Activated CD8-positive, alpha-beta memory T cell treated with anti-CD3 and anti-CD28 coated beads, Interleukin-2, amount 10 ng/mL, durations not matched to agents 7 days and 5 days (primary cell): ENCODE measurements around the gene GHRHR. TPM values are rescaled to one million over a fixed set of nuclear protein-coding genes. Genes with fewer than 3 reads are reported as not detected.

Source experiments
- ATAC-seq: fragments of 150-1000 bp; cut with Tn5 transposase; one replicate; pipeline ENCODE4 v1.10.0; 2021; ENCODE audit warnings: moderate library complexity
- CTCF ChIA-PET: fragments of 350-600 bp; sonication (Branson Sonifier 250); formaldehyde crosslinking; loops from one replicate; lab custom pipeline; 2021; ENCODE audit warnings: antibody characterized with exemption; lab: Charles Lee
- DNase-seq: peaks from one replicate; pipeline ENCODE4 v3.0.0-alpha.2; 2020
- H3K27ac Mint-ChIP-seq: one replicate; pipeline ENCODE4 v1.8.0; 2021; ENCODE audit warnings: mild to moderate bottlenecking, mixed read lengths
- H3K27me3 Mint-ChIP-seq: one replicate; pipeline ENCODE4 v1.8.0; 2021; ENCODE audit warnings: mixed read lengths
- H3K36me3 Mint-ChIP-seq: one replicate; pipeline ENCODE4 v1.8.0; 2021; ENCODE audit warnings: mild to moderate bottlenecking, mixed read lengths
- H3K4me1 Mint-ChIP-seq: one replicate; pipeline ENCODE4 v1.8.0; 2021; ENCODE audit warnings: mixed read lengths
- H3K4me3 Mint-ChIP-seq: one replicate; pipeline ENCODE4 v1.8.0; 2021; ENCODE audit warnings: mild to moderate bottlenecking, moderate library complexity, mixed read lengths
- H3K9me3 Mint-ChIP-seq: one replicate; pipeline ENCODE4 v1.8.0; 2022; ENCODE audit warnings: low read depth, mixed read lengths
- total RNA-seq, 2 experiments: library from RNA; stranded (reverse); gene quantifications; one replicate each; pipeline ENCODE4 v1.2.3, GENCODE V29; 2021

The GHRHR gene
- total RNA-seq, 2 experiments from 2014 or later: not detected

DNA sequence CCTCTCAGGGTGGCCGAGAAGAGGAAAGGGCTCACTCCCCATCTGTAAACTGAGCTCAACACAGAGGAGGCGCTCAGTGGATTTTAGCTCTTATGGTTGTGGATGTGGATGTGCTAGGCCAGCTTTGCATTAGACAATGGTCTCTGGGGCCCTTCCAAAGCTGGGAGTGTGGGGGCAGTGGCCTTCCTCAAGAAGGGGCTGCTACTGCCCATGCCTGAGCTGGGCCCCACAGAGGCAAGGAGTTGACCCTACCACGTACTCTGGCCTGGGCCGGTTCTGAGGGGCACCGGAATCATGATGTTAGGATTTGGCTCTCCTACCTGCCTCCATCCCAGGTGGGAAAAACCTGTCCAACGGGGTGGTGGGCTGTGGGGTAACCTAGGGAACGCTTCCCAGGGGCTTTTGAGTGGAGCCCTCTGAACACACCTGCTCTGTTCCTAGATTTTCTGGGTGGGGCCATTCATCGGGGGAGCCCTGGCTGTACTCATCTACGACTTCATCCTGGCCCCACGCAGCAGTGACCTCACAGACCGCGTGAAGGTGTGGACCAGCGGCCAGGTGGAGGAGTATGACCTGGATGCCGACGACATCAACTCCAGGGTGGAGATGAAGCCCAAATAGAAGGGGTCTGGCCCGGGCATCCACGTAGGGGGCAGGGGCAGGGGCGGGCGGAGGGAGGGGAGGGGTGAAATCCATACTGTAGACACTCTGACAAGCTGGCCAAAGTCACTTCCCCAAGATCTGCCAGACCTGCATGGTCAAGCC, 40.6 kb upstream of the GHRHR start:
- ATAC-seq: no peak
- Mint-ChIP-seq H3K36me3 (no peaks in the 10 kb centered on the region), H3K27me3 (no peaks in the 10 kb centered on the region), H3K27ac (no peak overlapping the region), H3K9me3 (no peaks in the 10 kb centered on the region), H3K4me1 (no peaks in the 10 kb centered on the region), H3K4me3 (no peak overlapping the region)
- CTCF ChIA-PET: interaction anchor here (1.4 to 1.6 kb wide), 2 partner anchors 16 to 200 kb away, joined by 4 to 5 read pairs; no protein-coding TSS in a partner anchor
- peak; percentile 35 for DNase-seq

- peak; percentile 33 for DNase-seq
Measured at GRCh38 chr7:30923774-30924413, 39.9 kb upstream of the GHRHR start.

DNA sequence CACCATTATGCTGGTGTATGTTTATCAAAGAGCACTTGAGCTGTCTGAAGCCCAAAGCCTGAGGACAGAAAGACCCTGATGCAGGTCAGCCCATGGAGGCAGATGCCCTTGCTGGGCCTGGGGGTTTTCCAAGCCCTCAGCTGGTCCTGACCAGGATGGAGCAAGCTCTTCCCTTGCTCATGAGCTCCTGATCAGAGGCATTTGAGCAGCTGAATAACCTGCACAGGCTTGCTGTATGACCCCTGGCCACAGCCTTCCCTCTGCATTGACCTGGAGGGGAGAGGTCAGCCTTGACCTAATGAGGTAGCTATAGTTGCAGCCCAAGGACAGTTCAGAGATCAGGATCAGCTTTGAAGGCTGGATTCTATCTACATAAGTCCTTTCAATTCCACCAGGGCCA, 39.1 kb upstream of the GHRHR start:
- peak; percentile 33 for DNase-seq
- Mint-ChIP-seq H3K27me3 (no peaks in the 10 kb centered on the region), H3K4me1 (no peaks in the 10 kb centered on the region), H3K9me3 (no peaks in the 10 kb centered on the region), H3K4me3 (no peak overlapping the region), H3K27ac (no peak overlapping the region), H3K36me3 (no peaks in the 10 kb centered on the region)
- ATAC-seq: no peak
- CTCF ChIA-PET: interaction anchor here (1.2 to 1.6 kb wide), 3 partner anchors 12 to 198 kb away, joined by 3 to 7 read pairs (median 4); no protein-coding TSS in a partner anchor

More at GRCh38 chr7:30923774-30924413, 39.9 kb upstream of the GHRHR start:
- Mint-ChIP-seq H3K9me3 (no peaks in the 10 kb centered on the region), H3K27me3 (no peaks in the 10 kb centered on the region), H3K4me1 (no peaks in the 10 kb centered on the region), H3K36me3 (no peaks in the 10 kb centered on the region), H3K4me3 (no peak overlapping the region), H3K27ac (no peak overlapping the region)
- ATAC-seq: no peak
- CTCF ChIA-PET: interaction anchor here (1.2 to 1.6 kb wide), 4 partner anchors 13 to 199 kb away, joined by 3 to 7 read pairs (median 4); no protein-coding TSS in a partner anchor

GRCh38 chr7:30925117-30925516, 38.6 kb upstream of the GHRHR start:
- no peaks in the 10 kb centered on the region for H3K27me3 Mint-ChIP-seq
- no peak overlapping the region for H3K4me3 Mint-ChIP-seq
- CTCF ChIA-PET: interaction anchor here (1.2 to 1.3 kb wide), 2 partner anchors 11 to 13 kb away, joined by 3 to 7 read pairs; no protein-coding TSS in a partner anchor
- DNase-seq (no peak), ATAC-seq (no peak)
- H3K9me3 Mint-ChIP-seq: no peaks in the 10 kb centered on the region
- no peak overlapping the region for H3K27ac Mint-ChIP-seq
- no peaks in the 10 kb centered on the region for H3K36me3 Mint-ChIP-seq
- no peaks in the 10 kb centered on the region for H3K4me1 Mint-ChIP-seq

- Mint-ChIP-seq H3K27ac (no peak overlapping the region), H3K4me1 (no peaks in the 10 kb centered on the region), H3K4me3 (no peak overlapping the region), H3K36me3 (no peaks in the 10 kb centered on the region), H3K9me3 (no peaks in the 10 kb centered on the region), H3K27me3 (no peaks in the 10 kb centered on the region)
- DNase-seq (no peak), ATAC-seq (no peak)
- CTCF ChIA-PET: no interaction called here
Measured at GRCh38 chr7:30925913-30926312, 37.8 kb upstream of the GHRHR start.

GRCh38 chr7:30926313-30926712, 37.4 kb upstream of the GHRHR start:
- Mint-ChIP-seq H3K9me3 (no peaks in the 10 kb centered on the region), H3K27me3 (no peaks in the 10 kb centered on the region), H3K4me3 (no peak overlapping the region), H3K36me3 (no peaks in the 10 kb centered on the region), H3K4me1 (no peaks in the 10 kb centered on the region), H3K27ac (no peak overlapping the region)
- CTCF ChIA-PET: no interaction called here
- no peak for ATAC-seq
- DNase-seq: no peak

DNA sequence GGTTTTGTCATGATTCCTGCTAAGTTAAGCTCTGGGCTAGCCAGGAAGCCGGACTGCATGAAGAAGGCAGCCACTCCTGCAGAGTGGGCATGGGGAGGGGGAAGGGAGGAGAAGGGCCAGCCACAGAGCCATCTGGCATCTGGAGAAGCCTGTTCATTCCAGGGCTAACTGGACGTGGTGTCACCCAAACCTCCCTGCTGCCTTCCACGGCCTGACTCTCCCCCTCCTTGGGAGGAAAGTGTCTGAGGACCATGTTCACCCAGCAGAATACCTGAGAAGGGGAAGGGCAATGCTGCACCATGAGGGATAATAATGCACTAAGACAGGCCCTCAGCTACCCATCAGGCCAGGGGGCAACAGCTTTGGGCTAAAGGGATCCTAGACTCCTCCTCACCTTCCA, 36.7 kb upstream of the GHRHR start:
- no peak for DNase-seq

GRCh38 chr7:30927559-30927958, 36.2 kb upstream of the GHRHR start:
- H3K27me3 Mint-ChIP-seq: no peaks in the 10 kb centered on the region
- H3K4me1 Mint-ChIP-seq: no peaks in the 10 kb centered on the region
- no peak overlapping the region for H3K27ac Mint-ChIP-seq
- no peaks in the 10 kb centered on the region for H3K9me3 Mint-ChIP-seq
- ATAC-seq (no peak), DNase-seq (no peak)
- CTCF ChIA-PET: interaction anchor here (3.0 kb wide), 1 partner anchor 11 kb away, joined by 9 read pairs; no protein-coding TSS in a partner anchor
- H3K36me3 Mint-ChIP-seq: no peaks in the 10 kb centered on the region
- H3K4me3 Mint-ChIP-seq: no peak overlapping the region

More for the DNA sequence above, 36.7 kb upstream of the GHRHR start:
- no peak overlapping the region for H3K4me3 Mint-ChIP-seq
- H3K36me3 Mint-ChIP-seq: no peaks in the 10 kb centered on the region
- no peak overlapping the region for H3K27ac Mint-ChIP-seq
- CTCF ChIA-PET: no interaction called here
- no peak for ATAC-seq
- no peaks in the 10 kb centered on the region for H3K27me3 Mint-ChIP-seq
- H3K9me3 Mint-ChIP-seq: no peaks in the 10 kb centered on the region
- H3K4me1 Mint-ChIP-seq: no peaks in the 10 kb centered on the region

DNA sequence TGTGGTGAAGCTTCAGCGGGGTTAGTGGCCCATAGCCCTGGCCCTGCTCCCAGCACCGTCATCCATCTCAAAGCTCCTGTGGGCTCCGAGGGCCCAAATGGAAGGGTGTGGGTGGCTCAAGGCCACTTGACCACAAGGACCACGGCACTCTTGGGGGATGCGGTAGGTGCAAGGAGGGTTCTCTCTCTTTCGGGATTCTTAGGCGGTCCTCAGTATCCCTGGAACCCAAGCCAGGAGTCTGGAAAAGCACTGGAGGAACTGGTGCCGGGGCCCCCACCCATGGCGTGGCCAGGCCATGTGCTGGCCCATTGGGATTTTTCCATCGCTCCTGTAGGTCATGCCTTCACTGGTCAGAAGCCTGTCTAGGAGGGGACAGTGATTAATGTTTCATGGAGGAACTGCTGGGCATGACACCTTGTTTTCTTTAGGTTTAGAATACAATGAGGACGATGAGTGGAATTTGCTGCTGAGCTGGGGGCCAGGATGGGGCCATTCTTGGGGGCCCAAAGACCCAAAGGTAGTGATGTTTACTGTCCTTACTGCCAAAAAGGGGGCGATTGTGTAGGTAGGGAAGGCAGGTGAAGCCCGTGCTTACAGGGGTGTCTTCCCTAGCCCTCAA, 35.4 kb upstream of the GHRHR start:
- no peaks in the 10 kb centered on the region for H3K4me1 Mint-ChIP-seq
- H3K27ac Mint-ChIP-seq: no peak overlapping the region
- H3K9me3 Mint-ChIP-seq: no peaks in the 10 kb centered on the region
- ATAC-seq (no peak), DNase-seq (peak; percentile 21)
- CTCF ChIA-PET: interaction anchor here (3.0 kb wide), 1 partner anchor 10 kb away, joined by 9 read pairs; no protein-coding TSS in a partner anchor
- no peaks in the 10 kb centered on the region for H3K27me3 Mint-ChIP-seq
- no peak overlapping the region for H3K4me3 Mint-ChIP-seq
- H3K36me3 Mint-ChIP-seq: no peaks in the 10 kb centered on the region

DNA sequence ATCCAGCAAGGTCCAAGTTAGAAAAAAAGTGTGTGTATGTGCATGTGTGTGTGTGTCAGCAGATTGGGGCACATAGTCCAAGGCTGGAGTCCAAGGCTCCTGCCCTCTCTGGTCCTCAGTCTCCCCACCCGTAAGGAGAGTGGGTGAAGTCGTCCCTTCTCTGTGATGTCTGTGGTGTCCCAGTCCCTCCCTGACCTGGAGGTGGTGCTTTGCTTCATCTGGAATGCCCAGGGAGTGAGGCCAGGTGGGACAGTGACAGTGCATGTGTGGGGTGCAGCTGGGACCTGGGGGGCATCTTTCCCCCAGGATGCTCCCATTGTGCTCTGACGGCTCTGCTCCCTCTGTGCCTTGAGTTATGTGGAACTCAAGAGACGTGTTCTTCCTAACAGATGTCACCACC, 34.1 kb upstream of the GHRHR start:
- H3K27ac Mint-ChIP-seq: no peak overlapping the region
- H3K36me3 Mint-ChIP-seq: no peaks in the 10 kb centered on the region
- H3K27me3 Mint-ChIP-seq: no peaks in the 10 kb centered on the region
- H3K9me3 Mint-ChIP-seq: no peaks in the 10 kb centered on the region
- no peak for DNase-seq
- no peak for ATAC-seq
- H3K4me3 Mint-ChIP-seq: no peak overlapping the region
- H3K4me1 Mint-ChIP-seq: no peaks in the 10 kb centered on the region
- CTCF ChIA-PET: interaction anchor here (0.7 to 3.0 kb wide), 2 partner anchors 9 to 195 kb away, joined by 3 to 9 read pairs; no protein-coding TSS in a partner anchor

GRCh38 chr7:30930621-30931020, 33.1 kb upstream of the GHRHR start:
- Mint-ChIP-seq H3K27me3 (no peaks in the 10 kb centered on the region), H3K9me3 (no peaks in the 10 kb centered on the region)

GRCh38 chr7:30931161-30931928, 32.4 kb upstream of the GHRHR start:
- DNase-seq (peak; percentile 38), ATAC-seq (no peak)
- no peaks in the 10 kb centered on the region for H3K36me3 Mint-ChIP-seq
- H3K4me1 Mint-ChIP-seq: no peaks in the 10 kb centered on the region
- no peak overlapping the region for H3K4me3 Mint-ChIP-seq
- CTCF ChIA-PET: no interaction called here
- no peaks in the 10 kb centered on the region for H3K9me3 Mint-ChIP-seq
- no peak overlapping the region for H3K27ac Mint-ChIP-seq
- no peaks in the 10 kb centered on the region for H3K27me3 Mint-ChIP-seq

More at GRCh38 chr7:30930621-30931020, 33.1 kb upstream of the GHRHR start:
- Mint-ChIP-seq H3K4me1 (no peaks in the 10 kb centered on the region), H3K27ac (no peak overlapping the region), H3K4me3 (no peak overlapping the region), H3K36me3 (no peaks in the 10 kb centered on the region)
- DNase-seq: peak; percentile 37
- ATAC-seq: no peak
- CTCF ChIA-PET: interaction anchor here (0.7 to 3.0 kb wide), 2 partner anchors 8 to 194 kb away, joined by 3 to 9 read pairs; no protein-coding TSS in a partner anchor
